Epithelial cell of proximal tubule (primary cell): ENCODE measurements around the gene P4HTM. TPM values are rescaled to one million over a fixed set of nuclear protein-coding genes. Genes with fewer than 3 reads are reported as not detected.
"Not testable (repeated sequence)": the region's sequence is repeated elsewhere in the genome, so short reads cannot be mapped to it uniquely, and the experiment has no call there.

Source experiments
- DNase-seq: peaks from one replicate; pipeline ENCODE4 v3.0.0-alpha.2; 2011; ENCODE audit warnings: low read depth
- H3K4me3 ChIP-seq: 2 replicates; pipeline ENCODE4 v1.5.1; 2011; ENCODE audit warnings: low read depth, mild to moderate bottlenecking, low read length
- total RNA-seq: library from RNA; depleted of rRNA; stranded (reverse); fragments of >200 nt; gene quantifications from 2 replicates; pipeline ENCODE4 v1.2.3, GENCODE V29; 2015
- TF ChIP-seq, protein P1 (sequence below): conservative IDR thresholded peaks from 2 replicates; pipeline ENCODE4 v1.5.1; 2012; ENCODE audit warnings: low read depth, mild to moderate bottlenecking, low read length

The P4HTM gene
- total RNA-seq, 1 donor from 2014 or later, result 23.2 TPM

- DNase-seq, result no peak
- TF ChIP-seq, protein P1, sequence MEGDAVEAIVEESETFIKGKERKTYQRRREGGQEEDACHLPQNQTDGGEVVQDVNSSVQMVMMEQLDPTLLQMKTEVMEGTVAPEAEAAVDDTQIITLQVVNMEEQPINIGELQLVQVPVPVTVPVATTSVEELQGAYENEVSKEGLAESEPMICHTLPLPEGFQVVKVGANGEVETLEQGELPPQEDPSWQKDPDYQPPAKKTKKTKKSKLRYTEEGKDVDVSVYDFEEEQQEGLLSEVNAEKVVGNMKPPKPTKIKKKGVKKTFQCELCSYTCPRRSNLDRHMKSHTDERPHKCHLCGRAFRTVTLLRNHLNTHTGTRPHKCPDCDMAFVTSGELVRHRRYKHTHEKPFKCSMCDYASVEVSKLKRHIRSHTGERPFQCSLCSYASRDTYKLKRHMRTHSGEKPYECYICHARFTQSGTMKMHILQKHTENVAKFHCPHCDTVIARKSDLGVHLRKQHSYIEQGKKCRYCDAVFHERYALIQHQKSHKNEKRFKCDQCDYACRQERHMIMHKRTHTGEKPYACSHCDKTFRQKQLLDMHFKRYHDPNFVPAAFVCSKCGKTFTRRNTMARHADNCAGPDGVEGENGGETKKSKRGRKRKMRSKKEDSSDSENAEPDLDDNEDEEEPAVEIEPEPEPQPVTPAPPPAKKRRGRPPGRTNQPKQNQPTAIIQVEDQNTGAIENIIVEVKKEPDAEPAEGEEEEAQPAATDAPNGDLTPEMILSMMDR, result no peak
Measured at GRCh38 chr3:49007771-49008528, 17.9 kb downstream of the P4HTM start.

GRCh38 chr3:49008627-49009026 is 18.6 kb downstream of the P4HTM start:
- H3K4me3 ChIP-seq, result peak overlapping the region; percentile 70
- not testable (repeated sequence) for DNase-seq

More at GRCh38 chr3:49007771-49008528, 17.9 kb downstream of the P4HTM start:
- H3K4me3 ChIP-seq, result peak overlapping the region; percentile 70

GRCh38 chr3:49009396-49009795 is 19.4 kb downstream of the P4HTM start:
- TF ChIP-seq, protein P1, result no peak
- no peak overlapping the region for H3K4me3 ChIP-seq
- DNase-seq, result no peak

DNA sequence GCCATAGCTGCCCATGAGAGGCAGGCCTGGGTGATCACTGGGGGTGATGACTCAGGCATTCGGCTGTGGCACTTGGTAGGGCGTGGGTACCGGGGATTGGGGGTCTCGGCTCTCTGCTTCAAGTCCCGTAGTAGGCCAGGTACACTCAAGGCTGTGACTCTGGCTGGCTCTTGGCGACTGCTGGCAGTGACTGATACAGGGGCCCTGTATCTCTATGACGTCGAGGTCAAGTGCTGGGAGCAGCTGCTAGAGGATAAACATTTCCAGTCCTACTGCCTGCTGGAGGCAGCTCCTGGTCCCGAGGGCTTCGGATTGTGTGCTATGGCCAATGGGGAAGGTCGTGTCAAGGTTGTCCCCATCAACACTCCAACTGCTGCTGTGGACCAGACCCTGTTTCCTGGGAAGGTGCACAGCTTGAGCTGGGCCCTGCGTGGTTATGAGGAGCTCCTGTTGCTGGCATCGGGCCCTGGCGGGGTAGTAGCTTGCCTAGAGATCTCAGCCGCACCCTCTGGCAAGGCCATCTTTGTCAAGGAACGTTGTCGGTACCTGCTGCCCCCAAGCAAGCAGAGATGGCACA is 22.5 kb downstream of the P4HTM start:
- DNase-seq, result no peak
- no peak overlapping the region for H3K4me3 ChIP-seq
- TF ChIP-seq, protein P1, result no peak

DNA sequence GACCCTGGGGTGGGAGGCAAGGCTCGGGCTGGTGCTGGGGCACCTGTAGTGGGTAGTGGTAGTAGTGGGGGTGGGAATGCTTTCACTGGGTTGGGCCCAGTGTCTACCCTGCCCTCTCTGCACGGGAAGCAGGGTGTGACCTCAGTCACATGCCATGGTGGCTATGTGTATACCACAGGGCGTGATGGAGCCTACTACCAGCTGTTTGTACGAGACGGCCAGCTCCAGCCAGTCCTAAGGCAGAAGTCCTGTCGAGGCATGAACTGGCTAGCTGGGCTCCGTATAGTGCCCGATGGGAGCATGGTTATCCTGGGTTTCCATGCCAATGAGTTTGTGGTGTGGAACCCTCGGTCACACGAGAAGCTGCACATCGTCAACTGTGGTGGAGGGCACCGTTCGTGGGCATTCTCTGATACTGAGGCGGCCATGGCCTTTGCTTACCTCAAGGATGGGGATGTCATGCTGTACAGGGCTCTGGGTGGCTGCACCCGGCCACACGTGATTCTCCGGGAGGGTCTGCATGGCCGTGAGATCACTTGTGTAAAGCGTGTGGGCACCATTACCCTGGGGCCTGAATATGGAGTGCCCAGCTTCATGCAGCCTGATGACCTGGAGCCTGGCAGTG is 23.2 kb downstream of the P4HTM start:
- no peak overlapping the region for H3K4me3 ChIP-seq
- no peak for DNase-seq
- TF ChIP-seq, protein P1, result no peak

GRCh38 chr3:49013738-49014660 is 24.0 kb downstream of the P4HTM start:
- TF ChIP-seq, protein P1, result peak; percentile 77
- H3K4me3 ChIP-seq, result no peak overlapping the region
- DNase-seq, result no peak

DNA sequence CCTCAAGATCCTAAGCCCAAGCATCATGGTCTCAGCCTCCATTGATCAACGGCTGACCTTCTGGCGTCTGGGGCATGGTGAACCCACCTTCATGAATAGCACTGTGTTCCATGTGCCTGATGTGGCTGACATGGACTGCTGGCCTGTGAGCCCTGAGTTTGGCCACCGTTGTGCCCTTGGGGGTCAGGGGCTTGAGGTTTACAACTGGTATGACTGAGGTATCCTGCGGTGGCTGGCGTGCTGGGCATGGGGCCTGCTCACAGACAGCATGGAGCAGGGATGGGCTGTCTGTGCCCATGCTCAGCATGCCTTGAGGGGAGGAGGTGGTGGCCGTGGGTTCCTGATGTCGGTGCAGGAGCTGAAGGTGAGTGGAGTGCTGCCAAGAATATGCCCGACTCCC is 25.0 kb downstream of the P4HTM start:
- H3K4me3 ChIP-seq, result no peak overlapping the region
- DNase-seq, result no peak
- TF ChIP-seq, protein P1, result no peak
